Endothelial cell of umbilical vein (primary cell): ENCODE results near the gene PBX2.

Source experiments
- MAX ChIP-seq: IDR thresholded peaks from 2 replicates; pipeline ENCODE4 v1.6.1; 2011; ENCODE audit not compliant: insufficient read depth, insufficient read length
- POLR2A ChIP-seq: IDR thresholded peaks from 2 replicates; pipeline ENCODE4 v1.6.1; 2012; ENCODE audit warnings: low read depth, mild to moderate bottlenecking, control low read depth, low read length
- POLR2AphosphoS5 ChIP-seq: IDR thresholded peaks from 2 replicates; pipeline ENCODE4 v1.6.1; 2012; ENCODE audit warnings: low read depth, mild to moderate bottlenecking, control low read depth, low read length, moderate library complexity; ENCODE audit not compliant: insufficient read depth
- TF ChIP-seq, protein P1 (sequence below), 2 donors: IDR thresholded peaks; 1 replicate in 1 of 2; 2 replicates in 1 of 2; pipeline ENCODE4 v1.5.1; 2011; ENCODE audit warnings: low read length in 2 of 2, mild to moderate bottlenecking in 2 of 2, moderate library complexity in 2 of 2, control low read depth in 1 of 2, inconsistent platforms in 1 of 2, low read depth in 1 of 2; ENCODE audit not compliant: insufficient read depth in 1 of 2; ENCODE audit errors: extremely low read depth in 1 of 2

DNA sequence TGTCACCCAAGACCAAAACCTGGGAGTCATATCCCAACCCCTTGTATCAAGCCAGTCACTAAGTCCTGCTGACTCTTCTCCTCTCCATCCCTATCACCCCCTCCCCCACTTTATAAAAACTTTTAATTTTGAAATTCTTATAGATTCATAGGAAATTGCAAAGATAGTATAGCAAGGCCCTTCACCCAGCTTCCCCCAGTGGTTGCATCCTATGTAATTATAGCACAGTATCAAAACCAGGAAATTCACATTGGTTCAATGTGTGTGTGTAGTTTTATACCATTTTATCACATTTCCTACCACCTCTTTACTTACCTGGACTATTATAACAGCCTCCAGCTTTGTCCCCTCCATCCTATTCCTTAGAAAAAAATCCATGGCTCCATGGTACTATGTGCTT, 31.9 kb downstream of the PBX2 start:
- TF ChIP-seq POLR2A (no peak), MAX (no peak), POLR2AphosphoS5 (no peak)
- TF ChIP-seq, protein P1, sequence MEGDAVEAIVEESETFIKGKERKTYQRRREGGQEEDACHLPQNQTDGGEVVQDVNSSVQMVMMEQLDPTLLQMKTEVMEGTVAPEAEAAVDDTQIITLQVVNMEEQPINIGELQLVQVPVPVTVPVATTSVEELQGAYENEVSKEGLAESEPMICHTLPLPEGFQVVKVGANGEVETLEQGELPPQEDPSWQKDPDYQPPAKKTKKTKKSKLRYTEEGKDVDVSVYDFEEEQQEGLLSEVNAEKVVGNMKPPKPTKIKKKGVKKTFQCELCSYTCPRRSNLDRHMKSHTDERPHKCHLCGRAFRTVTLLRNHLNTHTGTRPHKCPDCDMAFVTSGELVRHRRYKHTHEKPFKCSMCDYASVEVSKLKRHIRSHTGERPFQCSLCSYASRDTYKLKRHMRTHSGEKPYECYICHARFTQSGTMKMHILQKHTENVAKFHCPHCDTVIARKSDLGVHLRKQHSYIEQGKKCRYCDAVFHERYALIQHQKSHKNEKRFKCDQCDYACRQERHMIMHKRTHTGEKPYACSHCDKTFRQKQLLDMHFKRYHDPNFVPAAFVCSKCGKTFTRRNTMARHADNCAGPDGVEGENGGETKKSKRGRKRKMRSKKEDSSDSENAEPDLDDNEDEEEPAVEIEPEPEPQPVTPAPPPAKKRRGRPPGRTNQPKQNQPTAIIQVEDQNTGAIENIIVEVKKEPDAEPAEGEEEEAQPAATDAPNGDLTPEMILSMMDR (IDR thresholded peaks at IDR 0.05; ENCODE audit: extremely low read depth in 1 of 2, insufficient read depth in 1 of 2, low read depth in 1 of 2, low read length in 2 of 2) = no peak
